Activated T-cell treated with anti-CD3 and anti-CD28 coated beads, Interleukin-2, amount 50 U/mL, for 72 hours (primary cell): ENCODE results near the gene ZNF512B. TPM values are rescaled to one million over a fixed set of nuclear protein-coding genes. Genes with fewer than 3 reads are reported as not detected.

Experiments
- ATAC-seq, 2 donors: fragments of 150-1000 bp; cut with Tn5 transposase; replicated peaks in 1 of 2; 2 replicates each; pipeline ENCODE4 v1.10.0; 2021; ENCODE audit warnings: moderate library complexity in 2 of 2, mild to moderate bottlenecking in 1 of 2
- DNase-seq, 2 donors: peaks; one replicate each; pipeline ENCODE4 v3.0.0; 2021 to 2022; ENCODE audit warnings: mixed read lengths in 1 of 2
- H3K27ac Mint-ChIP-seq: one replicate; pipeline ENCODE4 v1.8.0; 2022; ENCODE audit warnings: mild to moderate bottlenecking, moderate library complexity, mixed read lengths
- H3K27me3 Mint-ChIP-seq: one replicate; pipeline ENCODE4 v1.8.0; 2022; ENCODE audit warnings: low read depth, mixed read lengths
- H3K36me3 Mint-ChIP-seq, 2 donors: one replicate each; pipeline ENCODE4 v1.8.0; 2022; ENCODE audit warnings: mixed read lengths in 2 of 2, mild to moderate bottlenecking in 1 of 2; ENCODE audit not compliant: insufficient read depth in 2 of 2
- H3K4me1 Mint-ChIP-seq: one replicate; pipeline ENCODE4 v1.8.0; 2022; ENCODE audit warnings: low read depth, mixed read lengths
- H3K4me3 Mint-ChIP-seq, 2 donors: one replicate each; pipeline ENCODE4 v1.8.0; 2022; ENCODE audit warnings: mild to moderate bottlenecking in 2 of 2, mixed read lengths in 2 of 2, moderate library complexity in 2 of 2
- H3K9me3 Mint-ChIP-seq, 2 donors: one replicate each; pipeline ENCODE4 v1.8.0; 2022; ENCODE audit warnings: mixed read lengths in 2 of 2
- total RNA-seq, 2 donors: library from RNA; stranded (reverse); gene quantifications; one replicate each; pipeline ENCODE4 v1.2.3, GENCODE V29; 2022

The ZNF512B gene
- total RNA-seq, 2 donors from 2014 or later = 20.0 to 20.6 TPM

DNA sequence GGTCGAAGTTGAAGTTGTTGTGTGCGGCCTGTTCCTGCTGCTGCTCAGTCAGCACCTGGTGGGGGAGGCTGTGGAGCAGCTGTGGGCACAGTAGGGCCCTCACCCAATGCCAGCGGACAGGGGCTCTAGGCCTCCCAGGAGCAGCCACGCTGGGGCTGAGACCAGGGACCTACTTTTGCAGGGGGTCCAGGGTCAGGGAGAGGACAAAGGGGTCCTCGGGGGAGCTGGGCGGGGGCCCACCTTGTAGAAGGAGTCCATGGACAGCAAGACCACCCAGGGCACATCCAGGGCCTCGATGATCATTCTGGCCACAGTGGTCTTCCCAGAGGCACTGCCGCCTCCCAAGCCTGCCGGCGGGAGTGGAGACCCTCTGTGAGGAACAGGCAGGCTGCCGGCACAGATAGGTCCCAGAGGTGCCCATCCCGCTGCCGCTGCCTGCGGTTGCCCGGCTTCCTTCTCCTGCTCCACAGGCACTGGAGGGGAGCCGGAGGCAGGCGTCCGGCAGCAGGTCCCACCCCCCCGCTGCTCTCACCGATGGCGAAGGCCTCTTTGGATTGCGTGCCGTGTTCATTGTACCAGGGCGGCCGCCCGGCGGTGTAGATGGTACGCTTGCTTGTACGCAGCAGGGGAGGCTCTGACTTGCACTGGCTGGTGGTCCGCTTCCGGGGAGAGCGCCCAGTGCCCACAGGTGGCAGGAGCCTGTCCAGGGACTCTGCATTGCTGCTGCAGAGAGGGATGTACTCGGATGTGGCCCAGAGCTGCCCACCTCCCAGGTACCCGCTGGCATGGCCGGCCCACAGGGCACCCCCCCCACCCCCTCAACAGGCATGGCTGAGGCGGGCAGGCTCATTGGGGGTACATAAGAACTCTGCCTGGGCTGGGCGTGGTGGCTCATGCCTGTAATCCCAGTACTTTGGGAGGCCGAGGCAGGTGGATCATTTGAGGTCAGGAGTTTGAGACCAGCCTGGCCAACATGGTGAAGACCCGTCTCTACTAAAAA is 23.5 kb downstream of the ZNF512B start:
- Mint-ChIP-seq H3K36me3 (peaks cover 1 to 2% of the 10 kb centered on the region in 2 donors), H3K9me3 (no peaks in the 10 kb centered on the region), H3K4me1 (peaks cover 35% of the 10 kb centered on the region), H3K27ac (no peak overlapping the region), H3K4me3 (no peak overlapping the region), H3K27me3 (no peaks in the 10 kb centered on the region)
- DNase-seq (no peak), ATAC-seq (no peak)

GRCh38 chr20:63945031-63945658 is 24.6 kb downstream of the ZNF512B start:
- no peak overlapping the region for H3K4me3 Mint-ChIP-seq
- no peaks in the 10 kb centered on the region for H3K9me3 Mint-ChIP-seq
- no peak for ATAC-seq

GRCh38 chr20:63944078-63944941 is 25.4 kb downstream of the ZNF512B start:
- no peak overlapping the region for H3K27ac Mint-ChIP-seq
- no peak overlapping the region for H3K4me3 Mint-ChIP-seq
- no peaks in the 10 kb centered on the region for H3K27me3 Mint-ChIP-seq
- H3K4me1 Mint-ChIP-seq = peaks cover 30% of the 10 kb centered on the region
- no peak for ATAC-seq
- no peaks in the 10 kb centered on the region for H3K9me3 Mint-ChIP-seq
- peaks cover 1 to 2% of the 10 kb centered on the region in 2 donors for H3K36me3 Mint-ChIP-seq
- no peak for DNase-seq

More at GRCh38 chr20:63945031-63945658, 24.6 kb downstream of the ZNF512B start:
- DNase-seq = no peak
- H3K36me3 Mint-ChIP-seq = peaks cover 1 to 2% of the 10 kb centered on the region in 2 donors
- H3K27me3 Mint-ChIP-seq = no peaks in the 10 kb centered on the region
- H3K27ac Mint-ChIP-seq = no peak overlapping the region
- peaks cover 38% of the 10 kb centered on the region for H3K4me1 Mint-ChIP-seq

GRCh38 chr20:63943808-63944077 is 26.0 kb downstream of the ZNF512B start:
- no peak for DNase-seq
- Mint-ChIP-seq H3K27me3 (no peaks in the 10 kb centered on the region), H3K27ac (no peak overlapping the region), H3K36me3 (peaks cover 1 to 2% of the 10 kb centered on the region in 2 donors), H3K9me3 (no peaks in the 10 kb centered on the region), H3K4me1 (peaks cover 24% of the 10 kb centered on the region), H3K4me3 (no peak overlapping the region)
- ATAC-seq = no peak

DNA sequence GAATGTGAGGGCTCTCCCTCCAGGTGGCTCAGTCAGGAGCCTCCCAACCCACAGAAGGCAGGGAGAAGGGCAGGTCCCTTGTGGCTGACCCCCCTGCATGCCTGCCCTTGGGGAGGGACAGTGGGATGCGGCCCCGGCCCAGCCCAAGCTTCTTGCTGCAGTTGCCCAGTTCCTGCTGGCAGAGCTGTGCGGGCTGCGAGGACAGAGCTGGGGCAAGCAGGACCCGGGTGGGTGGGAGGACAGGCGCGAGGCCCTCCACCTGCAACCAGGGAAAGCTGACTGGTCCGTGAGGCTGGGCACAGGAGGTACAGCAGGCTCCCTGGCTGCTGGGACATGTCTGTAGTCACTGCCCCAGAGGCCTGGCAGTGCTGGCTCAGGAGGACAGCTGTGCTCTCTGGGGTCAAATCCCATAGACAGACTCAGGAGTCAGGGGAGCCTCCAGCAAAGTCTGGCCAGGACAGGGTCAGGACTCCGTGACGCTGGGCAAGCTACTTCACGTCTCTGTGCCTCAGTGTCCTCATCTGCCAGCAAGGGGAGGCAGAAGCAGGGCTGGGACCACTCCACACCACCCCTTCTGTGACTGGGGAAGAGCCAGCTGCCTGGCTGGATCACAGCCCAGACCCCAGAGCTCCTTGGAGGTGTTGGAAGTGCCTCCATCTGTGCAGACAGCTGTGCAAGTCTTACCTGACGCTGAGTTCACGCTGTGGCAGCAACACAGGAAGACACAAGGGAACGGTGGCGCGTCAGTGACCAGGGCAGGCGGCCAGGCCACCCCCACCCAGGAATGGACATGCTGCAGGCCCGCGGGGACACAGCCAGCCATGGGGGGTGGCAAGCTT is 26.5 kb downstream of the ZNF512B start:
- Mint-ChIP-seq H3K4me1 (peaks cover 19% of the 10 kb centered on the region), H3K36me3 (peaks cover under 1 to 2% of the 10 kb centered on the region in 2 donors), H3K9me3 (no peaks in the 10 kb centered on the region), H3K4me3 (no peak overlapping the region), H3K27me3 (no peaks in the 10 kb centered on the region), H3K27ac (no peak overlapping the region)
- DNase-seq (no peak), ATAC-seq (no peak)

DNA sequence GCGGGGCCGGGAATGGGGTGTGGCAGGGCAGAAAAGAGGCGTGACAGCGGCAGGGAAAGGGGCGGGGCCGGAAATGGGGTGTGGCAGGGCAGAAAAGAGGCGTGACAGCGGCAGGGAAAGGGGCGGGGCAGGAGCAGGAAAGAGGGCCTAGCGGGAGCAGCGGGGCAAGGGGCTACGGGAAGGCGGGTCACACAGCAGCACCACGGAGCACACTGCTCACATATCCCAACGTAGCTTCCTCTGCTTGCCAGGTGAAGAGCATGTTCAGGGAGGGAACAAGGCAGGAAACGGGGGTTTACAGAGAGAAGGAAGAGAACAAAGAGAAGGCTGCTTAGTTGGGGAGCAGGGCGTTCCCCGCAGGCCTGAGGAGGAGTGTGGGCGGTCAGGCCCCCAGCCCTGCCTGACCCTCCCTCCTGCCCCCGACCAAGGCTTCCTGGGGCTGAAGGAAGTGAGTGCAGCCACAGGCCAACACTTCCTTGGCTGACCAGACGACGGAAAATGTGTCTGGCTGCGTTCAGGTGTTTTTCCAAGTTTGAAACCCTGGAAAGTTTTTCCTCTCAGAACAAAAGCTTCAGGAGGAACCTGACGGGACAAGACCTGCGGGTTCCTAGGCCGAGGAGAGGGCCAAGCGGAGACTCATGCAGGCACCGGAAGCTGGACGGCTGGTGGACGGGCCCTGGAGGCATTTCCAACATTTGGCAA is 27.3 kb downstream of the ZNF512B start:
- peaks cover 0 to 2% of the 10 kb centered on the region in 2 donors for H3K36me3 Mint-ChIP-seq
- no peak overlapping the region for H3K27ac Mint-ChIP-seq
- H3K4me3 Mint-ChIP-seq = no peak overlapping the region
- DNase-seq = peak; percentile 47 to 63
- ATAC-seq = peak in 1 of 2 donors; percentile 29
- H3K9me3 Mint-ChIP-seq = no peaks in the 10 kb centered on the region
- no peaks in the 10 kb centered on the region for H3K27me3 Mint-ChIP-seq
- peaks cover 11% of the 10 kb centered on the region for H3K4me1 Mint-ChIP-seq

GRCh38 chr20:63941282-63942081 is 28.2 kb downstream of the ZNF512B start:
- Mint-ChIP-seq H3K27me3 (no peaks in the 10 kb centered on the region), H3K4me3 (peak overlapping the region in 1 of 2 donors; percentile 40), H3K9me3 (no peaks in the 10 kb centered on the region), H3K4me1 (peaks cover 4% of the 10 kb centered on the region), H3K36me3 (peaks cover 0 to 2% of the 10 kb centered on the region in 2 donors), H3K27ac (no peak overlapping the region)
- ATAC-seq (peak; percentile 75 to 88), DNase-seq (peak; percentile 76 to 80)

DNA sequence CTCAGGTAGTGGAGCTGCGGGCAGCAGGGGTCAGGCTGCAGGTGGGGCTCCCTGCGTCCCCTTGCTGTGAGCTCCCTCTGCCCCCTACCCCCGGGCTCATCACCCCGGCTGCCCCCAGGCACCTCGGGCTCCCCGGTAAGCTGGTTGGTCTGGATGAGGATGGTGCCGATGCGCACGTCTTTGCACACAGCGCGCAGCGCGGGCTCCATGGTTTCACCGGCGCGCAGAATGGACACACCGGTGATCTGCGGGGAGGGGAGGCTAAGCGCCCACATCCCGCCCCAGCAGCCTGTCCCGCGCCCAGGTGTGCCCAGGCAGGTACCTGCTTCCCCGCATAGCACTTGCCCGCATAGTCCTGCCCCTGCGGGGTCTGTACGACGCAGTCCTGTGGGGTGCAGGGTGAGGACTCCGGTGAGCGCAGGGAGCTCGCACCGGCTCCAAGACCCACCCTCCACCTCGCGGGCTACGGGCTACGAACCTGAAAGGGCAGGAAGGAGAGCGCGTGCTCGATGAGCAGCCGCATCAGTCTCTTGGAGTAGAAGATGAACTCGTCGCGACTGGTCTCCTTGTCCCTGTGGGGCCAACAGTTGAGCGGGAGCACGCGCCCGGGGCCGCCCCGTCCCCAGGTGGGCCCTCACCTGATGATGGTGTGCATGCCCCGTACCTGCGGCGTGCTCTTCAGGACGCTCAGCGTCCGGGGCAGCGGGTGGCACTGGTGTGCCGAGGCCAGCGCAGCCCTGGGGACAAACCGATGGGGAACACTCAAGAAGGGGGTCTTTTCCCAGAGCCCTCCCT is 29.1 kb downstream of the ZNF512B start:
- no peak overlapping the region for H3K27ac Mint-ChIP-seq
- peak overlapping the region in 1 of 2 donors; percentile 40 for H3K4me3 Mint-ChIP-seq
- H3K9me3 Mint-ChIP-seq = no peaks in the 10 kb centered on the region
- H3K27me3 Mint-ChIP-seq = no peaks in the 10 kb centered on the region
- peaks cover 4% of the 10 kb centered on the region for H3K4me1 Mint-ChIP-seq
- ATAC-seq = no peak
- DNase-seq = no peak
- peaks cover 2 to 3% of the 10 kb centered on the region in 2 donors for H3K36me3 Mint-ChIP-seq

GRCh38 chr20:63940071-63940471 is 29.7 kb downstream of the ZNF512B start:
- no peak for ATAC-seq

DNA sequence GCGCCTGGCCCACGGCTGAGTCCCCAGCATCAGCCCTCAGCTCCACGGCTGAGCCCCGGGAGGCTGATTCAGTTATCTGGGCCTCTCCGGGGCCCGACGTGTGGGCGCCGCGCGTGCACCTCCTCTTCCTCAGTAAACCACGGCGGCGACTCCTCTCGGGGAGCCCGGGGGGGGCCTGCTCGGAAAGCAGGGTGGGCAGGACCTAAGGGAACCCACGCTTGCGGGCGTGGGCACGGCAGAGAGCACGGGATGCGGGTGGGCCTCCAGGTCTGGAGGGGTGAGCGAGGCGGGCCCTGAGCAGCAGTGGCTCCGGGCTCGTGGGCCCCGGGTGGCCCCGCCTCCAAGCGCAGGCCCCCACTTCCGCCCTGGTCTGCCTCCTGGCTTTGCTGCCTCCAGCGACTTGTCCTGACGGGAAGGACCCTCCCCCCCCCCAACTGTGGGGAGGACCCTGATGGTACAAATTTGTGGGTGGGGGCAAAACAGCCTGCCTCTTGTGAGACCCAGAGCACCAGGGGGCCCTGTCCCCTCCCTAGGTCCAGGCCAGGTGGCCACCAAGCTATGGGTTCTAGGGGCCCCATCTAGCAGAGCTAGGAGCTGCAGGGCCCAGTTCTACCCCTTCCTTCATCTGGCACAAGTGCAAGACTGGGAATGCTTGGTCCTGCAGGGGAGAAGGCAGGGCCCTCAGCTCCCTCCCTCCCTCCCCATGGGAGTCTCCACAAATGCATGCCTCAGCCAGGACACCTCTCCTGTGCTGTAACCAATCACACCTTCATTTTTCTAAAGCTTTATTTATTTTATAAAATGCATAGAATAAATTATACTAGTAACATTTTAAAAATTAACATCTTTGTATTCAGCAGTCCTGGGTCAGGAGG is 30.4 kb downstream of the ZNF512B start:
- H3K36me3 Mint-ChIP-seq = peaks cover 2 to 6% of the 10 kb centered on the region in 2 donors
- peaks cover 4% of the 10 kb centered on the region for H3K4me1 Mint-ChIP-seq
- H3K4me3 Mint-ChIP-seq = no peak overlapping the region
- DNase-seq (no peak), ATAC-seq (no peak)
- no peaks in the 10 kb centered on the region for H3K27me3 Mint-ChIP-seq
- H3K27ac Mint-ChIP-seq = no peak overlapping the region
- no peaks in the 10 kb centered on the region for H3K9me3 Mint-ChIP-seq

More at GRCh38 chr20:63940071-63940471, 29.7 kb downstream of the ZNF512B start:
- H3K9me3 Mint-ChIP-seq = no peaks in the 10 kb centered on the region
- H3K4me1 Mint-ChIP-seq = peaks cover 4% of the 10 kb centered on the region
- H3K36me3 Mint-ChIP-seq = peaks cover 2 to 4% of the 10 kb centered on the region in 2 donors
- no peaks in the 10 kb centered on the region for H3K27me3 Mint-ChIP-seq
- no peak for DNase-seq
- no peak overlapping the region for H3K27ac Mint-ChIP-seq
- H3K4me3 Mint-ChIP-seq = no peak overlapping the region
